SK-N-SH treated with all-trans-retinoic acid at 6 μM for 48 hours (cell line): ENCODE results near the gene DNAL1.

ENCODE experiments used
- ARNTL ChIP-seq: fragments of 450-650 bp; formaldehyde crosslinking; IDR thresholded peaks from 2 replicates; pipeline ENCODE4 v1.5.0; 2020; ENCODE audit warnings: low read depth, mild to moderate bottlenecking, moderate library complexity, borderline replicate concordance
- CREB5 ChIP-seq: fragments of 250-450 bp; sonication (Bioruptor Pico); IDR thresholded peaks from 2 replicates; pipeline ENCODE4 v1.5.1; 2020; ENCODE audit warnings: low read depth, mild to moderate bottlenecking, moderate library complexity
- CSDC2 ChIP-seq: fragments of 250-450 bp; sonication (Bioruptor Pico); IDR thresholded peaks from 2 replicates; pipeline ENCODE4 v1.5.0; 2020; ENCODE audit warnings: mild to moderate bottlenecking, moderate library complexity
- CSRNP3 ChIP-seq: fragments of 250-450 bp; sonication (Bioruptor Pico); IDR thresholded peaks from 2 replicates; pipeline ENCODE4 v1.5.1; 2021; ENCODE audit warnings: mild to moderate bottlenecking, moderate library complexity
- ESRRG ChIP-seq: fragments of 250-450 bp; sonication (Bioruptor Pico); IDR thresholded peaks from 2 replicates; pipeline ENCODE4 v1.6.1; 2021; ENCODE audit warnings: mild to moderate bottlenecking
- GLIS3 ChIP-seq: fragments of 250-450 bp; sonication (Bioruptor Pico); IDR thresholded peaks from 2 replicates; pipeline ENCODE4 v1.5.0; 2020; ENCODE audit warnings: mild to moderate bottlenecking, moderate library complexity
- PATZ1 ChIP-seq: fragments of 250-450 bp; sonication (Bioruptor Pico); IDR thresholded peaks from 2 replicates; pipeline ENCODE4 v1.8.0; 2020; ENCODE audit warnings: mild to moderate bottlenecking, moderate library complexity, borderline replicate concordance
- SNAI2 ChIP-seq: fragments of 250-450 bp; sonication (Bioruptor Pico); IDR thresholded peaks from 2 replicates; pipeline ENCODE4 v1.5.0; 2020; ENCODE audit warnings: mild to moderate bottlenecking, moderate library complexity
- TSHZ2 ChIP-seq: fragments of 250-450 bp; sonication (Bioruptor Pico); IDR thresholded peaks from 2 replicates; pipeline ENCODE4 v1.5.0; 2020; ENCODE audit warnings: mild to moderate bottlenecking, moderate library complexity
- ZFP3 ChIP-seq: fragments of 250-450 bp; sonication (Bioruptor Pico); IDR thresholded peaks from 2 replicates; pipeline ENCODE4 v1.5.0; 2020; ENCODE audit warnings: mild to moderate bottlenecking, moderate library complexity
- ZFP30 ChIP-seq: fragments of 450-650 bp; formaldehyde crosslinking; IDR thresholded peaks from 2 replicates; pipeline ENCODE4 v1.5.0; 2022; ENCODE audit warnings: mild to moderate bottlenecking, moderate library complexity
- ZNF565 ChIP-seq: fragments of 450-650 bp; formaldehyde crosslinking; conservative IDR thresholded peaks from 2 replicates; pipeline ENCODE4 v1.5.0; 2020; ENCODE audit warnings: low read depth, mild to moderate bottlenecking, moderate library complexity
- ZNF70 ChIP-seq: fragments of 450-650 bp; formaldehyde crosslinking; IDR thresholded peaks from 2 replicates; pipeline ENCODE4 v1.5.0; 2020; ENCODE audit warnings: mild to moderate bottlenecking, moderate library complexity
- ZNF8 ChIP-seq: fragments of 450-650 bp; formaldehyde crosslinking; IDR thresholded peaks from 2 replicates; pipeline ENCODE4 v1.5.0; 2020; ENCODE audit warnings: mild to moderate bottlenecking, moderate library complexity

GRCh38 chr14:73612339-73613045, 32.3 kb upstream of the DNAL1 start, which contains the start of gene ACOT6:
- TF ChIP-seq ZNF8 (no peak), ZNF70 (CRISPR knock-in tag) (no peak), ZFP3 (CRISPR knock-in tag) (peak; percentile 88), TSHZ2 (CRISPR knock-in tag) (0 out of 2 replicates have a peak, but pooled peaks have one; percentile 36), ZNF565 (CRISPR knock-in tag) (no peak), PATZ1 (no peak), ZFP30 (CRISPR knock-in tag) (no peak), SNAI2 (no peak), ARNTL (CRISPR knock-in tag) (no peak), CREB5 (CRISPR knock-in tag) (no peak), CSDC2 (CRISPR knock-in tag) (no peak), CSRNP3 (CRISPR knock-in tag) (no peak), ESRRG (CRISPR knock-in tag) (no peak), GLIS3 (no peak)
